A549 (cell line): Measurements from ENCODE around the gene GNB5.

Experiments
- BCL3 ChIP-seq: fragments of >200 bp; sonication (Bioruptor Twin); formaldehyde crosslinking; IDR thresholded peaks from 3 replicates; pipeline ENCODE4 v1.6.1; 2016
- CHD2 ChIP-seq: fragments of 150-350 bp; IDR thresholded peaks from 2 replicates; pipeline ENCODE4 v1.6.1; 2014; ENCODE audit warnings: low read length; ENCODE audit not compliant: partially characterized antibody
- CTCF ChIP-seq: fragments of >200 bp; sonication (Bioruptor Twin); formaldehyde crosslinking; IDR thresholded peaks from 3 replicates; pipeline ENCODE4 v1.5.1; 2016
- ELK1 ChIP-seq: fragments of 150-350 bp; IDR thresholded peaks from 2 replicates; pipeline ENCODE4 v1.6.1; 2014; ENCODE audit warnings: low read depth, mild to moderate bottlenecking, low read length
- HDAC2 ChIP-seq: fragments of 200-600 bp; sonication (generic); IDR thresholded peaks from 2 replicates; pipeline ENCODE4 v1.6.1; 2016
- KDM5A ChIP-seq: fragments of 200-600 bp; sonication (generic); IDR thresholded peaks from 2 replicates; pipeline ENCODE4 v1.6.1; 2016; ENCODE audit warnings: antibody characterized with exemption, mild to moderate bottlenecking
- PHF8 ChIP-seq: fragments of 200-600 bp; sonication (generic); IDR thresholded peaks from 2 replicates; pipeline ENCODE4 v1.6.1; 2016; ENCODE audit warnings: low read depth, mild to moderate bottlenecking, antibody characterized with exemption, moderate library complexity, borderline replicate concordance
- RAD21 ChIP-seq, 2 experiments: fragments of >200 bp in 1 of 2; sonication (Bioruptor Twin) in 1 of 2; formaldehyde crosslinking in 1 of 2; IDR thresholded peaks in 1 of 2; conservative IDR thresholded peaks in 1 of 2; 2 replicates in 1 of 2; 3 replicates in 1 of 2; pipeline ENCODE4 v1.6.1; 2012 to 2018; ENCODE audit warnings: inconsistent platforms in 1 of 2
- REST ChIP-seq: fragments of 200-600 bp; sonication (generic); IDR thresholded peaks from 2 replicates; pipeline ENCODE4 v1.6.1; 2016; ENCODE audit warnings: antibody characterized with exemption, mild to moderate bottlenecking, moderate library complexity
- SREBF2 ChIP-seq: fragments of 450-650 bp; IDR thresholded peaks from 2 replicates; pipeline ENCODE4 v1.6.1; 2014; ENCODE audit warnings: mild to moderate bottlenecking, moderate library complexity
- USF2 ChIP-seq: fragments of 450-650 bp; IDR thresholded peaks from 2 replicates; pipeline ENCODE4 v1.6.1; 2014; ENCODE audit warnings: antibody characterized with exemption
- ZSCAN20 ChIP-seq: fragments of 250-450 bp; sonication (Bioruptor Pico); IDR thresholded peaks from 2 replicates; pipeline ENCODE4 v1.8.0; 2022; ENCODE audit warnings: mild to moderate bottlenecking, moderate library complexity

- TF ChIP-seq BCL3 (no peak), PHF8 (no peak), HDAC2 (no peak), RAD21 (conservative IDR thresholded peaks at IDR 0.05 in 1 of 2, IDR thresholded peaks at IDR 0.05 in 1 of 2) (no peak), ZSCAN20 (CRISPR knock-in tag) (no peak), CTCF (no peak), ELK1 (no peak), REST (no peak), SREBF2 (no peak), CHD2 (no peak), USF2 (no peak), KDM5A (no peak)
These were observed 27.2 kb upstream of the GNB5 start for GRCh38 chr15:52218371-52218770.
